Ascending aorta (tissue), 2 donors: ENCODE results near the gene TCOF1. TPM values are rescaled to one million over a fixed set of nuclear protein-coding genes. Genes with fewer than 3 reads are reported as not detected.

Experiments
- DNase-seq, 2 donors: peaks; one replicate each; pipeline ENCODE4 v3.0.0-alpha.2; 2019; ENCODE audit warnings: low spot score in 2 of 2
- H3K27ac ChIP-seq, 2 donors: fragments of 200-600 bp; sonication (generic); one replicate each; pipeline ENCODE4 v1.5.1; 2016 to 2017; ENCODE audit warnings: mild to moderate bottlenecking in 1 of 2
- H3K27me3 ChIP-seq: fragments of 200-600 bp; sonication (generic); one replicate; pipeline ENCODE4 v1.5.1; 2017
- H3K36me3 ChIP-seq, 2 donors: fragments of 200-600 bp; sonication (generic); one replicate each; pipeline ENCODE4 v1.5.1; 2016
- H3K4me1 ChIP-seq, 2 donors: fragments of 200-600 bp; sonication (generic); one replicate each; pipeline ENCODE4 v1.5.1; 2016 to 2017; ENCODE audit warnings: mild to moderate bottlenecking in 1 of 2
- H3K4me3 ChIP-seq, 2 donors: fragments of 200-600 bp; sonication (generic); one replicate each; pipeline ENCODE4 v1.5.1; 2016 to 2017; ENCODE audit warnings: mild to moderate bottlenecking in 1 of 2
- H3K9me3 ChIP-seq, 2 donors: fragments of 200-600 bp; sonication (generic); one replicate each; pipeline ENCODE4 v1.5.1; 2016
- CTCF ChIP-seq, 3 experiments: fragments of 200-600 bp in 2 of 3; fragments of 450-650 bp in 1 of 3; sonication (generic) in 2 of 3; IDR thresholded peaks; one replicate each; pipeline ENCODE4 v1.5.1; 2016 to 2019; ENCODE audit warnings: antibody characterized with exemption in 3 of 3, mild to moderate bottlenecking in 1 of 3, moderate library complexity in 1 of 3
- intact Hi-C: fragments of 100-400 bp; cut with DNase I; formaldehyde crosslinking; loops from one replicate; pipeline ENCODE4 v1.15.1; 2023
- total RNA-seq: library from RNA; depleted of rRNA; stranded (reverse); fragments of >200 nt; gene quantifications from one replicate; pipeline ENCODE4 v1.1.0, GENCODE V29; 2016

TCOF1 gene
- total RNA-seq, 1 donor from 2014 or later, result 31.4 TPM

GRCh38 chr5:150326707-150327106 is 30.8 kb upstream of the TCOF1 start:
- Histone ChIP-seq H3K36me3 (no peaks in the 10 kb centered on the region), H3K9me3 (no peaks in the 10 kb centered on the region), H3K4me1 (no peaks in the 10 kb centered on the region), H3K27me3 (no peaks in the 10 kb centered on the region), H3K27ac (no peak overlapping the region), H3K4me3 (no peak overlapping the region)
- DNase-seq, result no peak
- no peak for TF ChIP-seq CTCF (IDR thresholded peaks at IDR 0.05)
- intact Hi-C loops, result no loop called here

- no peaks in the 10 kb centered on the region for H3K4me1 ChIP-seq
- H3K9me3 ChIP-seq, result no peaks in the 10 kb centered on the region
- DNase-seq, result no peak
- no peak overlapping the region for H3K4me3 ChIP-seq
- H3K36me3 ChIP-seq, result no peaks in the 10 kb centered on the region
- H3K27ac ChIP-seq, result no peak overlapping the region
- TF ChIP-seq CTCF (IDR thresholded peaks at IDR 0.05), result no peak
- no peaks in the 10 kb centered on the region for H3K27me3 ChIP-seq
- intact Hi-C loops, result no loop called here
Measured at GRCh38 chr5:150327139-150327538, 30.4 kb upstream of the TCOF1 start.

GRCh38 chr5:150328515-150328914 is 29.0 kb upstream of the TCOF1 start:
- no peak for DNase-seq
- Histone ChIP-seq H3K4me3 (no peak overlapping the region), H3K36me3 (no peaks in the 10 kb centered on the region), H3K4me1 (no peaks in the 10 kb centered on the region), H3K27me3 (no peaks in the 10 kb centered on the region), H3K27ac (no peak overlapping the region), H3K9me3 (no peaks in the 10 kb centered on the region)
- no peak for TF ChIP-seq CTCF (IDR thresholded peaks at IDR 0.05)
- intact Hi-C loops, result no loop called here

DNA sequence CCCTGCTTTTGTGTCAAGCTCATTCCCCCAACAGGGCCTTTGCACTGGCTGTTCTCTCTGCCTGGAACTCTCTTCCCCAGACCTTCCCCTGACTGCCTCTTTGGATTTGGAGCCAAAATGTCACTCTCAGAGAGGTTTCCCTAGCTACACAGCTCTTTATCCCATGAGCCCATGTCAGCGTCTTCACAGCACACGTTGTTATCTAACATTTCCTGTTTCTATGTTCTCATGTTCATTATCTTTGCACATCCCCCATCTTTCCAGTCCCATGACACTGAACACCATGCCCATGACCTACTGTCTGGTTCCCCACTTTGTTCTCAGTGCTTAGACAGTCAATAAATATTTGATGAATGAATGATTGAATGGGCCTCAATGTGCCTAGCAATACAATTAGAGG is 28.5 kb upstream of the TCOF1 start:
- Histone ChIP-seq H3K4me3 (no peak overlapping the region), H3K27ac (no peak overlapping the region), H3K27me3 (no peaks in the 10 kb centered on the region), H3K9me3 (no peaks in the 10 kb centered on the region), H3K36me3 (no peaks in the 10 kb centered on the region), H3K4me1 (no peaks in the 10 kb centered on the region)
- no peak for TF ChIP-seq CTCF (IDR thresholded peaks at IDR 0.05)
- intact Hi-C loops, result no loop called here
- DNase-seq, result no peak

- intact Hi-C loops, result no loop called here
- no peak overlapping the region for H3K4me3 ChIP-seq
- no peak for TF ChIP-seq CTCF (IDR thresholded peaks at IDR 0.05)
Measured at GRCh38 chr5:150329881-150330876, 27.3 kb upstream of the TCOF1 start.

More at GRCh38 chr5:150329881-150330876, 27.3 kb upstream of the TCOF1 start:
- H3K36me3 ChIP-seq, result no peaks in the 10 kb centered on the region
- no peak overlapping the region for H3K27ac ChIP-seq
- H3K9me3 ChIP-seq, result no peaks in the 10 kb centered on the region
- DNase-seq, result no peak
- H3K4me1 ChIP-seq, result no peaks in the 10 kb centered on the region
- no peaks in the 10 kb centered on the region for H3K27me3 ChIP-seq
